PC-3 (cell line): ENCODE measurements around the gene SNTG2. TPM values are rescaled to one million over a fixed set of nuclear protein-coding genes. Genes with fewer than 3 reads are reported as not detected.

Experiments used
- ATAC-seq: fragments of 200-7000 bp; cut with Tn5 transposase; 2 replicates; pipeline ENCODE4 v1.9.1; 2020; ENCODE audit warnings: mild to moderate bottlenecking, moderate library complexity
- BruUV-seq: library from RNA; stranded (reverse); fragments of 400-500 nt; replicated peaks from 2 replicates; lab custom pipeline; 2021; lab: Mats Ljungman, UMichigan
- CTCF ChIA-PET: fragments of 300-600 bp; sonication (Branson Sonifier 250); formaldehyde crosslinking; loops from one replicate; lab custom pipeline; 2022; ENCODE audit warnings: antibody characterized with exemption; lab: Charles Lee
- POLR2A ChIA-PET: fragments of 300-600 bp; sonication (Branson Sonifier 250); formaldehyde crosslinking; loops from one replicate; lab custom pipeline; 2022; ENCODE audit warnings: antibody characterized with exemption; ENCODE audit not compliant: unreplicated experiment; lab: Charles Lee
- DNase-seq: peaks from one replicate; pipeline ENCODE4 v3.0.0-alpha.2; 2015
- H2AFZ ChIP-seq: fragments of 300-600 bp; sonication (generic); 2 replicates; pipeline ENCODE4 v1.6.0; 2016; ENCODE audit warnings: antibody characterized with exemption, low read length
- H3F3A ChIP-seq: fragments of 300-600 bp; sonication (generic); one replicate; pipeline ENCODE4 v1.6.0; 2017; ENCODE audit warnings: antibody characterized with exemption, low read length, control low read depth, mild to moderate bottlenecking; ENCODE audit not compliant: unreplicated experiment
- H3K27ac ChIP-seq: fragments of 300-600 bp; sonication (generic); 2 replicates; pipeline ENCODE4 v1.5.1; 2016; ENCODE audit warnings: mild to moderate bottlenecking, low read length
- H3K27me3 ChIP-seq: fragments of 300-600 bp; sonication (generic); 2 replicates; pipeline ENCODE4 v1.6.1; 2016; ENCODE audit warnings: low read length, mixed read lengths
- H3K36me3 ChIP-seq: fragments of 300-600 bp; sonication (generic); 2 replicates; pipeline ENCODE4 v1.6.1; 2016; ENCODE audit warnings: low read depth, mixed run types, low read length, mixed read lengths
- H3K4me1 ChIP-seq: fragments of 300-600 bp; sonication (generic); 2 replicates; pipeline ENCODE4 v1.5.1; 2016; ENCODE audit warnings: low read length; ENCODE audit not compliant: insufficient read depth
- H3K4me2 ChIP-seq: fragments of 300-600 bp; sonication (generic); 2 replicates; pipeline ENCODE4 v1.6.0; 2016; ENCODE audit warnings: low read length
- H3K4me3 ChIP-seq: fragments of 300-600 bp; sonication (generic); 2 replicates; pipeline ENCODE4 v1.5.1; 2016; ENCODE audit warnings: mild to moderate bottlenecking, low read length, mixed read lengths
- H3K79me2 ChIP-seq: fragments of 300-600 bp; sonication (generic); 2 replicates; pipeline ENCODE4 v1.6.1; 2017; ENCODE audit warnings: low read length, mixed read lengths
- H3K9ac ChIP-seq: fragments of 300-600 bp; sonication (generic); 2 replicates; pipeline ENCODE4 v1.6.0; 2016; ENCODE audit warnings: mild to moderate bottlenecking, low read length
- H3K9me2 ChIP-seq: fragments of 300-600 bp; sonication (generic); replicated peaks from 2 replicates; pipeline ENCODE4 v1.6.1; 2016; ENCODE audit warnings: mixed run types, low read length, mixed read lengths
- H3K9me3 ChIP-seq: fragments of 300-600 bp; sonication (generic); 2 replicates; pipeline ENCODE4 v1.6.1; 2016; ENCODE audit warnings: low read length, mixed read lengths
- H4K20me1 ChIP-seq: fragments of 300-600 bp; sonication (generic); 2 replicates; pipeline ENCODE4 v1.6.1; 2016; ENCODE audit warnings: low read length, mixed read lengths
- CTCF ChIP-seq: fragments of 300-600 bp; sonication (generic); conservative IDR thresholded peaks from 2 replicates; pipeline ENCODE4 v1.5.1; 2017; ENCODE audit warnings: antibody characterized with exemption, low read depth, mild to moderate bottlenecking, low read length
- EZH2 ChIP-seq: fragments of 300-600 bp; sonication (generic); IDR thresholded peaks from one replicate; pipeline ENCODE4 v1.6.1; 2017; ENCODE audit warnings: antibody characterized with exemption, mild to moderate bottlenecking, low read length; ENCODE audit not compliant: unreplicated experiment
- EZH2phosphoT487 ChIP-seq: fragments of 300-600 bp; sonication (generic); IDR thresholded peaks from 2 replicates; pipeline ENCODE4 v1.6.1; 2018; ENCODE audit warnings: mild to moderate bottlenecking, antibody characterized with exemption, low read length, borderline replicate concordance
- intact Hi-C: fragments of 100-400 bp; cut with micrococcal nuclease; formaldehyde crosslinking; loops from 2 replicates; pipeline ENCODE4 v1.9.0; 2023
- total RNA-seq: library from RNA; depleted of rRNA; stranded (reverse); fragments of >200 nt; gene quantifications from 2 replicates; pipeline ENCODE4 v1.2.3, GENCODE V29; 2014

The SNTG2 gene
- total RNA-seq, 1 experiment from 2014 or later, result not detected

GRCh38 chr2:903223-903900 lies 47.3 kb upstream of the SNTG2 start:
- Histone ChIP-seq H3F3A (no peaks in the 10 kb centered on the region), H3K36me3 (no peaks in the 10 kb centered on the region), H3K4me3 (no peak overlapping the region), H2AFZ (no peak overlapping the region), H3K27me3 (peaks cover 47% of the 10 kb centered on the region), H3K4me2 (no peak overlapping the region), H3K9me3 (no peaks in the 10 kb centered on the region), H3K9me2 (no peaks in the 10 kb centered on the region), H3K79me2 (no peaks in the 10 kb centered on the region), H3K4me1 (no peaks in the 10 kb centered on the region), H4K20me1 (no peaks in the 10 kb centered on the region), H3K27ac (no peak overlapping the region), H3K9ac (no peak overlapping the region)
- TF ChIP-seq EZH2phosphoT487 (no peak), CTCF (no peak), EZH2 (no peak)
- CTCF ChIA-PET, result no interaction called here
- BruUV-seq, result no TSS peak
- POLR2A ChIA-PET, result no interaction called here
- ATAC-seq, result no peak
- DNase-seq, result no peak
- intact Hi-C loops, result no loop called here

GRCh38 chr2:904246-905024 lies 46.2 kb upstream of the SNTG2 start:
- ChIA-PET CTCF (no interaction called here), POLR2A (no interaction called here)
- H3F3A ChIP-seq, result no peaks in the 10 kb centered on the region
- no peaks in the 10 kb centered on the region for H3K4me1 ChIP-seq
- no peak for TF ChIP-seq EZH2
- H3K9me2 ChIP-seq, result no peaks in the 10 kb centered on the region
- H3K4me3 ChIP-seq, result no peak overlapping the region
- ATAC-seq, result no peak
- no peak overlapping the region for H2AFZ ChIP-seq
- H3K27ac ChIP-seq, result no peak overlapping the region
- no peaks in the 10 kb centered on the region for H3K36me3 ChIP-seq
- H3K9ac ChIP-seq, result no peak overlapping the region
- H4K20me1 ChIP-seq, result no peaks in the 10 kb centered on the region
- H3K79me2 ChIP-seq, result no peaks in the 10 kb centered on the region
- no TSS peak for BruUV-seq
- no peak for DNase-seq
- intact Hi-C loops, result no loop called here
- no peak overlapping the region for H3K4me2 ChIP-seq
- no peaks in the 10 kb centered on the region for H3K9me3 ChIP-seq
- H3K27me3 ChIP-seq, result peaks cover 48% of the 10 kb centered on the region

- TF ChIP-seq EZH2phosphoT487, result no peak
- TF ChIP-seq CTCF, result no peak
- TF ChIP-seq EZH2, result no peak
- H3K36me3 ChIP-seq, result no peaks in the 10 kb centered on the region
- H3F3A ChIP-seq, result no peaks in the 10 kb centered on the region
- no peak for DNase-seq
- H3K27me3 ChIP-seq, result peaks cover 51% of the 10 kb centered on the region
- no peak overlapping the region for H2AFZ ChIP-seq
- no peaks in the 10 kb centered on the region for H3K9me3 ChIP-seq
- no peaks in the 10 kb centered on the region for H4K20me1 ChIP-seq
- ChIA-PET POLR2A (no interaction called here), CTCF (no interaction called here)
- no peaks in the 10 kb centered on the region for H3K4me1 ChIP-seq
- no peaks in the 10 kb centered on the region for H3K79me2 ChIP-seq
- intact Hi-C loops, result no loop called here
- no peak for ATAC-seq
- BruUV-seq, result no TSS peak
- H3K9me2 ChIP-seq, result no peaks in the 10 kb centered on the region
- H3K4me2 ChIP-seq, result no peak overlapping the region
- H3K4me3 ChIP-seq, result no peak overlapping the region
- H3K9ac ChIP-seq, result no peak overlapping the region
- no peak overlapping the region for H3K27ac ChIP-seq
These were observed 45.4 kb upstream of the SNTG2 start for GRCh38 chr2:905091-905832.
